MM.1S (cell line): Measurements from ENCODE around the gene UTP4.
A peak's percentile ranks its signal among the peaks of the same experiment; 100 is the strongest.

Experiments used
- DNase-seq: peaks from one replicate; pipeline ENCODE4 v3.0.0-alpha.2; 2015
- H2AFZ ChIP-seq: fragments of 300-600 bp; sonication (generic); 2 replicates; pipeline ENCODE4 v1.6.0; 2016; ENCODE audit warnings: antibody characterized with exemption, low read length
- H3F3A ChIP-seq: fragments of 300-600 bp; sonication (generic); 2 replicates; pipeline ENCODE4 v1.6.1; 2016; ENCODE audit warnings: mild to moderate bottlenecking, antibody characterized with exemption, low read length, moderate library complexity, mixed read lengths; ENCODE audit not compliant: insufficient read depth
- H3K27ac ChIP-seq: fragments of 300-600 bp; sonication (generic); 2 replicates; pipeline ENCODE4 v1.5.1; 2016; ENCODE audit warnings: mild to moderate bottlenecking, low read length
- H3K27me3 ChIP-seq: fragments of 300-600 bp; sonication (generic); replicated peaks from 2 replicates; pipeline ENCODE4 v1.6.0; 2016; ENCODE audit warnings: low read length; ENCODE audit not compliant: insufficient read depth
- H3K36me3 ChIP-seq: fragments of 300-600 bp; sonication (generic); replicated peaks from 2 replicates; pipeline ENCODE4 v1.6.1; 2016; ENCODE audit warnings: mild to moderate bottlenecking, low read length, mixed read lengths; ENCODE audit not compliant: insufficient read depth
- H3K4me1 ChIP-seq: fragments of 300-600 bp; sonication (generic); 2 replicates; pipeline ENCODE4 v1.6.1; 2016; ENCODE audit warnings: low read length, mixed read lengths
- H3K4me2 ChIP-seq: fragments of 300-600 bp; sonication (generic); 2 replicates; pipeline ENCODE4 v1.6.0; 2016; ENCODE audit warnings: low read depth, low read length
- H3K4me3 ChIP-seq: fragments of 300-600 bp; sonication (generic); 2 replicates; pipeline ENCODE4 v1.5.1; 2016; ENCODE audit warnings: low read length, mixed read lengths
- H3K79me2 ChIP-seq: fragments of 300-600 bp; sonication (generic); 2 replicates; pipeline ENCODE4 v1.6.1; 2016; ENCODE audit warnings: mixed run types, low read length, mixed read lengths
- H3K9ac ChIP-seq: fragments of 300-600 bp; sonication (generic); 2 replicates; pipeline ENCODE4 v1.6.1; 2016; ENCODE audit warnings: low read length, mixed read lengths
- H3K9me2 ChIP-seq: fragments of 300-600 bp; sonication (generic); replicated peaks from 2 replicates; pipeline ENCODE4 v1.6.1; 2016; ENCODE audit warnings: mild to moderate bottlenecking, low read length, mixed read lengths; ENCODE audit not compliant: insufficient read depth
- H3K9me3 ChIP-seq: fragments of 300-600 bp; sonication (generic); replicated peaks from 2 replicates; pipeline ENCODE4 v1.6.1; 2016; ENCODE audit warnings: mild to moderate bottlenecking, low read length, mixed read lengths; ENCODE audit not compliant: insufficient read depth
- H4K20me1 ChIP-seq: fragments of 300-600 bp; sonication (generic); 2 replicates; pipeline ENCODE4 v1.6.1; 2016; ENCODE audit warnings: mild to moderate bottlenecking, low read length, moderate library complexity, mixed read lengths; ENCODE audit not compliant: insufficient read depth
- EZH2 ChIP-seq: fragments of 300-600 bp; sonication (generic); optimal IDR thresholded peaks from 2 replicates; pipeline ENCODE3; 2017; ENCODE audit warnings: low read depth, mild to moderate bottlenecking, antibody characterized with exemption, low read length, mixed read lengths
- EZH2phosphoT487 ChIP-seq: fragments of 300-600 bp; sonication (generic); IDR thresholded peaks from 2 replicates; pipeline ENCODE4 v1.6.1; 2018; ENCODE audit warnings: antibody characterized with exemption, low read length
- TF ChIP-seq, protein P1 (sequence below): fragments of 300-600 bp; sonication (generic); IDR thresholded peaks from 2 replicates; pipeline ENCODE4 v1.5.1; 2016; ENCODE audit warnings: antibody characterized with exemption, low read length, mixed read lengths

Gene UTP4

DNA sequence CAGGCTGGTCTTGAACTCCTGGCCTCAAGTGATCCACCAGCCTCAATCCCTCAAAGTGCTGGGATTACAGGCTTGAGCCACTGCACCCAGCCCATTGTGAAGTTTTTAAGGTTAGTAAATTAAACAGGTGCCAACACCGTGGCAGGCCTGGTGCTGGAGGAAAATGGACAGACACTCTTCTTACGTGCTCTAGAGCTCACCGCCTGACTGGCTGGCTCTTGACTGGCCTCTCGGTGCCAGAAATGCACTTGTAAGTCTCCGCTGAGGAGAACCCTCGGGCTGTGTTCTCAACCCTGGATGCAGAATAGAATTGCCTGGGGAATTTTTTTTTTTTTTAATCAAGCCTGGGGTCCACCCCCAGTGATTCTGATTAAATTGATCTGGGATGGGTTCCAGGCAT lies 37.3 kb upstream of the UTP4 start:
- Histone ChIP-seq H3K9me2 (no peaks in the 10 kb centered on the region), H4K20me1 (no peaks in the 10 kb centered on the region), H3K4me2 (no peak overlapping the region), H3K36me3 (no peaks in the 10 kb centered on the region), H3K9ac (no peak overlapping the region), H3K9me3 (no peaks in the 10 kb centered on the region), H3K4me1 (no peaks in the 10 kb centered on the region), H3K27ac (no peak overlapping the region), H3K27me3 (no peaks in the 10 kb centered on the region), H3K4me3 (no peak overlapping the region), H3K79me2 (no peaks in the 10 kb centered on the region), H2AFZ (no peak overlapping the region), H3F3A (no peaks in the 10 kb centered on the region)
- TF ChIP-seq EZH2phosphoT487, result no peak
- TF ChIP-seq, protein P1, sequence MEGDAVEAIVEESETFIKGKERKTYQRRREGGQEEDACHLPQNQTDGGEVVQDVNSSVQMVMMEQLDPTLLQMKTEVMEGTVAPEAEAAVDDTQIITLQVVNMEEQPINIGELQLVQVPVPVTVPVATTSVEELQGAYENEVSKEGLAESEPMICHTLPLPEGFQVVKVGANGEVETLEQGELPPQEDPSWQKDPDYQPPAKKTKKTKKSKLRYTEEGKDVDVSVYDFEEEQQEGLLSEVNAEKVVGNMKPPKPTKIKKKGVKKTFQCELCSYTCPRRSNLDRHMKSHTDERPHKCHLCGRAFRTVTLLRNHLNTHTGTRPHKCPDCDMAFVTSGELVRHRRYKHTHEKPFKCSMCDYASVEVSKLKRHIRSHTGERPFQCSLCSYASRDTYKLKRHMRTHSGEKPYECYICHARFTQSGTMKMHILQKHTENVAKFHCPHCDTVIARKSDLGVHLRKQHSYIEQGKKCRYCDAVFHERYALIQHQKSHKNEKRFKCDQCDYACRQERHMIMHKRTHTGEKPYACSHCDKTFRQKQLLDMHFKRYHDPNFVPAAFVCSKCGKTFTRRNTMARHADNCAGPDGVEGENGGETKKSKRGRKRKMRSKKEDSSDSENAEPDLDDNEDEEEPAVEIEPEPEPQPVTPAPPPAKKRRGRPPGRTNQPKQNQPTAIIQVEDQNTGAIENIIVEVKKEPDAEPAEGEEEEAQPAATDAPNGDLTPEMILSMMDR, result no peak
- TF ChIP-seq EZH2, result no peak
- DNase-seq, result no peak

DNA sequence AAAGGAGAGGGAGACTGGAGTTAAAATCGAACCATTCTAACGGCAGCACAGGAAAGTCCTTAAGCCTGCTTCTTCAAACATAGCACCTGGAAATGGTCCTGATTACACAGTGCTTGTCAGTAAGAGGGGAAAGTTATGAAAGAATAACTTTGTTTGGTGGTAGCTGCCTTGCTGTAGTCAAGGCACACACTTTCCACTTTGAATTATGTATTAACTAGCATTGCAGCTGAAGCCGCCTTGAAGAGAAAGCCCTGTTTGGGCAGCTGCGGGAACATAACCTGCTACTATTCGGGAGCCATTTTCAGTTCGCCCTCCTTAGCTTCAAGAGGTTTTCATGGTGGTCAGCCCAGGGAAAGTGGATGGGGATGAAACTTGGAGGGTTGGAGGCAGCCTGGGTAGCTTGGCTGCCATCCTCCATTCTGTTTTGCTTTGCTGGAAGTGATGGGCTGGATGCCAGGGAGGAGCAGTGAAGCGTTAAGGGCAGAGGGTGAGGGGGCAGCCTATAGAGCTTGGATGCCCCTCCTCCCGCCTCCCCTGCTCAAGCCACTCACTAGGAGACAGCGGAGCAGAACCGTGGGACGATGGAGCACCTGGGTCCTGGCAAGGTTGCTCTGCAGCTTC lies 32.3 kb upstream of the UTP4 start:
- H3K9me2 ChIP-seq, result no peaks in the 10 kb centered on the region
- H3K27me3 ChIP-seq, result no peaks in the 10 kb centered on the region
- no peaks in the 10 kb centered on the region for H3K9me3 ChIP-seq
- DNase-seq, result no peak
- H2AFZ ChIP-seq, result no peak overlapping the region
- no peak overlapping the region for H3K27ac ChIP-seq
- H3K9ac ChIP-seq, result no peak overlapping the region
- H3K4me1 ChIP-seq, result no peaks in the 10 kb centered on the region
- no peak overlapping the region for H3K4me3 ChIP-seq
- H3F3A ChIP-seq, result no peaks in the 10 kb centered on the region
- H4K20me1 ChIP-seq, result no peaks in the 10 kb centered on the region
- TF ChIP-seq, protein P1, result no peak
- TF ChIP-seq EZH2 (no peak), EZH2phosphoT487 (no peak)
- no peaks in the 10 kb centered on the region for H3K36me3 ChIP-seq
- H3K4me2 ChIP-seq, result no peak overlapping the region
- no peaks in the 10 kb centered on the region for H3K79me2 ChIP-seq

DNA sequence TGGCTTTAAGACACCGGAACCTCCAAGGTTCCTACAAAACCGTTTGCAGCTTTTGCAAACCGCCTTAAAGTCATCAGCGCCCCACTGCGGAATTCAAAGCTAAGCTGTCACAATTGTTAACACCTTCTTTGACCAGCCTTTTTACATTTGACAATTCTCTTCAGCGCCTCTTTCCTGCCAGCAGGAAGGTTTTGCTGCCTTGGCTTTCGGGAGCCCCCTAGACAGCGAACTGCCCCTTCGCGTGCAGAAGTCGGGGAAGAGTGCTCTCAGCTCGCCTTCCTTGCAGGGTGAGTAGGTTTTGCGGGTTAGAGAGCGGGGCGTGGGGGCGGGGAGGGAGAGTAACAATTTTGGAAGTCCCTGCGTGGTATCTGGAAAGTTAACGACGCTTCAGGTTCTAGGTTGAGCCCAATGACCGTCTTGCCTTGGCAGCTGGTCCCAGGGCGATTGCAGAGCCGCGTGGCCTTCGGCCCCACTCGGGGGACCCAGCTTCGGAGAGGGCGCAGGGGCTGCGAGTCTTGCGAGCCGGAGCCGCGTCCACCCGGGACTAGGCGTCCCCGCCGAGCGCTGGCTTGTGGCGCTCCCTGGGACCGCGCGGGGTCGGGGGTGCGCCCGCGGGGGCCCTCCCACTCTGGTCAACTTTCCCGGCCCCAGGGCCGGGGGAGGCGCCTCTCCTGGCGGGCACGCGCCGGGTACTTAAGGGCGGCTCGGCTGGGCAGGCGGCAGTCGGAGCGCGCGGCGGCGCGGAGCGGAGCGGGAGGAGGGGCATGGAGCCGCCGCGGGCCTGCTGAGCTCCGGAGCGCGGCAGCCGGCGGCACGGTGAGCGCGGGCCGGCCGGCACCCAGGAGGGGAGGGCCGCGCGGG lies 26.7 kb upstream of the UTP4 start, which contains the start of gene HAS3:
Gene HAS3 (plus strand): TSS at position 153 of the 861 bp plus-strand sequence. CDS start 3,743 bp downstream, outside the sequence.
- H3K9me2 ChIP-seq, result no peaks in the 10 kb centered on the region
- peak within 1 kb of the TSS; percentile 100 for H3K4me2 ChIP-seq
- H3K9ac ChIP-seq, result peak within 1 kb of the TSS; percentile 30; the same call in 1 of the 2 replicates
- H3K27me3 ChIP-seq, result no peaks in the 10 kb centered on the region
- no peaks in the 10 kb centered on the region for H3K4me1 ChIP-seq
- peak within 1 kb of the TSS; percentile 68 for H3K4me3 ChIP-seq
- no peaks in the 10 kb centered on the region for H3K9me3 ChIP-seq
- peak; percentile 55 for DNase-seq
- H4K20me1 ChIP-seq, result no peaks in the 10 kb centered on the region
- peak within 1 kb of the TSS; percentile 78 for H2AFZ ChIP-seq
- no peaks in the 10 kb centered on the region for H3K79me2 ChIP-seq
- no peak for TF ChIP-seq EZH2phosphoT487
- TF ChIP-seq, protein P1, result peak; percentile 37
- H3K36me3 ChIP-seq, result no peaks in the 10 kb centered on the region
- H3F3A ChIP-seq, result no peaks in the 10 kb centered on the region
- H3K27ac ChIP-seq, result no peak within 1 kb of the TSS
